AG04449 (cell line): Measurements from ENCODE around the gene PTPRK.

Experiments used
- CTCF ChIA-PET: fragments of 350-600 bp; formaldehyde crosslinking; extraction: SDS; loops from one replicate; lab custom pipeline; 2021; ENCODE audit warnings: antibody characterized with exemption; lab: Yijun Ruan, JAX
- POLR2A ChIA-PET: fragments of 400-600, 350-600 bp; formaldehyde crosslinking; extraction: SDS; loops from one replicate; lab custom pipeline; 2020; ENCODE audit warnings: antibody characterized with exemption, inconsistent platforms; lab: Yijun Ruan, JAX
- DNase-seq: peaks from one replicate; pipeline ENCODE4 v3.0.0-alpha.2; 2010; ENCODE audit warnings: low read depth, low spot score
- H3K4me3 ChIP-seq: 2 replicates; pipeline ENCODE4 v1.5.1; 2011; ENCODE audit warnings: low read depth, mild to moderate bottlenecking, control low read depth, low read length
- CTCF ChIP-seq: IDR thresholded peaks from one replicate; pipeline ENCODE4 v1.5.1; 2011; ENCODE audit warnings: mild to moderate bottlenecking, moderate library complexity, low read length, control low read depth, inconsistent platforms; ENCODE audit not compliant: insufficient read depth; ENCODE audit errors: missing control alignments

PTPRK gene

GRCh38 chr6:128259029-128259724 lies 261.2 kb downstream of the PTPRK start:
- CTCF ChIA-PET, result no interaction called here

GRCh38 chr6:128256095-128256494 lies 264.3 kb downstream of the PTPRK start:
- ChIA-PET POLR2A (no interaction called here), CTCF (no interaction called here)

More at GRCh38 chr6:128259029-128259724, 261.2 kb downstream of the PTPRK start:
- no peak for TF ChIP-seq CTCF
- DNase-seq, result no peak
- POLR2A ChIA-PET, result no interaction called here
- H3K4me3 ChIP-seq, result no peak overlapping the region

GRCh38 chr6:128252341-128253176 lies 267.8 kb downstream of the PTPRK start:
- H3K4me3 ChIP-seq, result no peak overlapping the region
- no peak for TF ChIP-seq CTCF
- ChIA-PET CTCF (interaction anchor here (0.9 to 1.0 kb wide), 2 partner anchors 9 to 43 kb away, joined by 3 read pairs; no protein-coding TSS in a partner anchor), POLR2A (no interaction called here)
- DNase-seq, result peak; percentile 28

More at GRCh38 chr6:128256095-128256494, 264.3 kb downstream of the PTPRK start:
- no peak overlapping the region for H3K4me3 ChIP-seq
- DNase-seq, result no peak
- TF ChIP-seq CTCF, result no peak

GRCh38 chr6:128251445-128252340 lies 268.7 kb downstream of the PTPRK start:
- ChIA-PET CTCF (interaction anchor here (0.9 kb wide), 1 partner anchor 9 kb away, joined by 3 read pairs; no protein-coding TSS in a partner anchor), POLR2A (no interaction called here)
- no peak overlapping the region for H3K4me3 ChIP-seq
- no peak for DNase-seq
- no peak for TF ChIP-seq CTCF

GRCh38 chr6:128250370-128251070 lies 269.9 kb downstream of the PTPRK start:
- no peak overlapping the region for H3K4me3 ChIP-seq
- no peak for TF ChIP-seq CTCF
- CTCF ChIA-PET, result interaction anchor here (0.6 kb wide), 1 partner anchor 709 kb away, joined by 3 read pairs; no protein-coding TSS in a partner anchor
- no peak for DNase-seq
- POLR2A ChIA-PET, result no interaction called here
